Effector memory CD4-positive, alpha-beta T cell (primary cell): ENCODE data around the gene GPR135.
A peak's percentile ranks its signal among the peaks of the same experiment; 100 is the strongest.

Experiments
- DNase-seq, 3 donors: peaks; one replicate each; pipeline ENCODE4 v3.0.0-alpha.2; 2020
- H3K27ac ChIP-seq: 2 replicates; pipeline ENCODE4 v1.7.0; 2013; ENCODE audit warnings: mild to moderate bottlenecking, low read length, moderate library complexity; ENCODE audit not compliant: insufficient read depth, poor library complexity, severe bottlenecking
- H3K27me3 ChIP-seq: replicated peaks from 2 replicates; pipeline ENCODE4 v1.7.0; 2013; ENCODE audit warnings: mild to moderate bottlenecking, low read length; ENCODE audit not compliant: insufficient read depth, control insufficient read depth, poor library complexity, severe bottlenecking
- H3K36me3 ChIP-seq: 2 replicates; pipeline ENCODE4 v1.7.0; 2013; ENCODE audit warnings: mild to moderate bottlenecking, low read length, moderate library complexity; ENCODE audit not compliant: control insufficient read depth, insufficient read depth
- H3K4me1 ChIP-seq: 2 replicates; pipeline ENCODE4 v1.7.0; 2013; ENCODE audit warnings: low read length, mild to moderate bottlenecking; ENCODE audit not compliant: control insufficient read depth, insufficient read depth, poor library complexity, severe bottlenecking
- H3K4me3 ChIP-seq: 2 replicates; pipeline ENCODE4 v1.7.0; 2013; ENCODE audit warnings: low read length, low read depth, mild to moderate bottlenecking; ENCODE audit not compliant: insufficient read depth, poor library complexity, severe bottlenecking
- H3K9me3 ChIP-seq: 2 replicates; pipeline ENCODE4 v1.7.0; 2013; ENCODE audit warnings: mild to moderate bottlenecking, low read length, moderate library complexity; ENCODE audit not compliant: control insufficient read depth

The GPR135 gene

GRCh38 chr14:59478540-59478939 lies 13.4 kb upstream of the GPR135 start:
- DNase-seq = no peak
- Histone ChIP-seq H3K27me3 (no peaks in the 10 kb centered on the region), H3K4me3 (no peak overlapping the region), H3K36me3 (peaks cover 12% of the 10 kb centered on the region), H3K9me3 (no peaks in the 10 kb centered on the region), H3K4me1 (peaks cover 9% of the 10 kb centered on the region), H3K27ac (no peak overlapping the region)

GRCh38 chr14:59475709-59476108 lies 10.5 kb upstream of the GPR135 start:
- H3K4me1 ChIP-seq = no peaks in the 10 kb centered on the region
- DNase-seq = no peak
- peaks cover 17% of the 10 kb centered on the region for H3K36me3 ChIP-seq

GRCh38 chr14:59474172-59474571 lies 9.0 kb upstream of the GPR135 start:
- H3K36me3 ChIP-seq = peaks cover 17% of the 10 kb centered on the region
- H3K27me3 ChIP-seq = no peaks in the 10 kb centered on the region
- H3K4me1 ChIP-seq = no peaks in the 10 kb centered on the region
- H3K4me3 ChIP-seq = no peak overlapping the region
- H3K9me3 ChIP-seq = no peaks in the 10 kb centered on the region
- no peak for DNase-seq
- H3K27ac ChIP-seq = no peak overlapping the region

More at GRCh38 chr14:59475709-59476108, 10.5 kb upstream of the GPR135 start:
- Histone ChIP-seq H3K9me3 (no peaks in the 10 kb centered on the region), H3K27me3 (no peaks in the 10 kb centered on the region), H3K27ac (no peak overlapping the region), H3K4me3 (no peak overlapping the region)

GRCh38 chr14:59464486-59465315 lies 479 bp downstream of the GPR135 start:
- Histone ChIP-seq H3K4me1 (peaks cover 5% of the 10 kb centered on the region), H3K27ac (peak overlapping the region; percentile 59), H3K9me3 (no peaks in the 10 kb centered on the region), H3K36me3 (no peaks in the 10 kb centered on the region), H3K4me3 (peak overlapping the region; percentile 67), H3K27me3 (no peaks in the 10 kb centered on the region)
- peak; percentile 45 to 49 (median 47) for DNase-seq

GRCh38 chr14:59463787-59464485 lies 1.2 kb downstream of the GPR135 start:
- no peaks in the 10 kb centered on the region for H3K27me3 ChIP-seq
- H3K4me3 ChIP-seq = peak overlapping the region; percentile 67
- H3K36me3 ChIP-seq = no peaks in the 10 kb centered on the region
- no peak overlapping the region for H3K27ac ChIP-seq
- H3K9me3 ChIP-seq = no peaks in the 10 kb centered on the region
- H3K4me1 ChIP-seq = peaks cover 5% of the 10 kb centered on the region
- no peak for DNase-seq

GRCh38 chr14:59461891-59462290 lies 3.3 kb downstream of the GPR135 start:
- no peak overlapping the region for H3K4me3 ChIP-seq
- no peak for DNase-seq
- no peaks in the 10 kb centered on the region for H3K36me3 ChIP-seq
- H3K27ac ChIP-seq = no peak overlapping the region
- H3K9me3 ChIP-seq = no peaks in the 10 kb centered on the region
- peaks cover 5% of the 10 kb centered on the region for H3K4me1 ChIP-seq
- no peaks in the 10 kb centered on the region for H3K27me3 ChIP-seq

- DNase-seq = no peak
- Histone ChIP-seq H3K4me1 (peaks cover 5% of the 10 kb centered on the region), H3K27me3 (no peaks in the 10 kb centered on the region), H3K27ac (no peak overlapping the region), H3K4me3 (no peak overlapping the region), H3K36me3 (no peaks in the 10 kb centered on the region), H3K9me3 (no peaks in the 10 kb centered on the region)
Observed at GRCh38 chr14:59460378-59460777, 4.8 kb downstream of the GPR135 start.

GRCh38 chr14:59458486-59458885 lies 6.7 kb downstream of the GPR135 start:
- H3K27me3 ChIP-seq = no peaks in the 10 kb centered on the region
- H3K4me3 ChIP-seq = no peak overlapping the region
- H3K9me3 ChIP-seq = no peaks in the 10 kb centered on the region
- H3K4me1 ChIP-seq = no peaks in the 10 kb centered on the region
- H3K27ac ChIP-seq = no peak overlapping the region
- no peaks in the 10 kb centered on the region for H3K36me3 ChIP-seq
- no peak for DNase-seq

GRCh38 chr14:59455411-59455810 lies 9.8 kb downstream of the GPR135 start:
- H3K36me3 ChIP-seq = no peaks in the 10 kb centered on the region
- H3K9me3 ChIP-seq = no peaks in the 10 kb centered on the region
- H3K27ac ChIP-seq = no peak overlapping the region
- no peak overlapping the region for H3K4me3 ChIP-seq
- no peaks in the 10 kb centered on the region for H3K4me1 ChIP-seq
- no peak for DNase-seq
- H3K27me3 ChIP-seq = no peaks in the 10 kb centered on the region

GRCh38 chr14:59454139-59454538 lies 11.0 kb downstream of the GPR135 start:
- no peak overlapping the region for H3K27ac ChIP-seq
- DNase-seq = no peak
- H3K4me1 ChIP-seq = no peaks in the 10 kb centered on the region
- no peaks in the 10 kb centered on the region for H3K9me3 ChIP-seq
- H3K4me3 ChIP-seq = no peak overlapping the region
- H3K36me3 ChIP-seq = no peaks in the 10 kb centered on the region
- no peaks in the 10 kb centered on the region for H3K27me3 ChIP-seq
